Measurements from ENCODE around the gene CAMTA1.

DNA sequence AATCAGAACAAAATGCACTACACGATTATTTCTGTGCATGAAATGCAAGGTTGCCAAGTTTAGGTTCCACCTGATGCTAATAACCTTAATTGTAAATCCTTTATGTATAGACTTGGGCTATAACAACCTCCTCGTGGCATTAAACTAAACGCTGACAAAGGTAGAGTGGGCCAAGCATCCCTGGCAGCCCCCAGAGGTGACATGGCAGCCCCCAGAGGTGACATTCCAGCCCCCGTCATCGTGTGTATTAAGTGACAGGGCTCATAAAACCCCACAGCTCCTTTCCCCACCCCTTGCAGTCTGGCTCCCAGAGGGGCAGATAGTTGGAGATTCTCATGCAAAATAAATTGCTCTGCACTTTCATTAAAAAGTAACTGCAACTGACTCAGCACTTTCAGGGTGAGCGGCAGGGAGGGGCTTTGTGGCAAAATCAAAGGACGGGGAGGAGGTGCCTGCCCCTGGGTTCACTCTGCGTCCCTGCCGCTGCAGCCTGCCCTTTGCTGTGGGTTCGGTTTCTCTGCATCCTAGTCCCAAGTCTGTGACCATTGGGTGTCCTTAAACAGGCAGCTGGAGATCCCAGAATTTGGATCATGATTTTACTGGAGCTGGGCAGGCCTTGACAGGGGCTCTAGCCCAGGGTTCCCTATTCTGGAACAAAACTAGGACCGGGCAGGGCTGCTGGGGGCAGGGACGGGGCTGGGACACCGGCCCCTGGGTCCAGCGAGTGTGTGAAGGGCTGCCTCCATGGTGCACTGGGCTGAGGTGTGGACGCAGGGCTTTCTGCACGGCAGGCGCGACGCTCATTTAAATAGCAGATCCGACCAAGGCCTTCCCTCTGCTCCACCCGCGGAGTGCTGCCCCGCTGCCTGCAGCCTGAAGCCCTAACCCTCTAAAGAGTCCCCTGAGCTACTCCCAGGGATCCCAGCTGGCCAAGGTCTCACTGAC, 751.0 kb downstream of the CAMTA1 start:
- TF ChIP-seq CTCF (IDR thresholded peaks at IDR 0.05) (no peak), POLR2A (IDR thresholded peaks at IDR 0.05) (no peak), POLR2AphosphoS5 (IDR thresholded peaks at IDR 0.05) (no peak)

Measured in prostate gland (tissue), 2 donors.